Measurements from ENCODE around the gene NXPH4.

GRCh38 chr12:57250541-57250940 is 33.9 kb downstream of the NXPH4 start:
- TF ChIP-seq EGR1 (IDR thresholded peaks at IDR 0.05): no peak
- TF ChIP-seq TAF1 (IDR thresholded peaks at IDR 0.05; ENCODE audit: low read depth): no peak
- no peak for TF ChIP-seq NFIC (IDR thresholded peaks at IDR 0.05)
- no peak for TF ChIP-seq RAD21 (IDR thresholded peaks at IDR 0.05; ENCODE audit: low read depth)
- TF ChIP-seq YY1 (IDR thresholded peaks at IDR 0.05; ENCODE audit: low read depth): no peak
- TF ChIP-seq MAX (IDR thresholded peaks at IDR 0.05): no peak
- no peak for TF ChIP-seq ZBTB7A (IDR thresholded peaks at IDR 0.05; ENCODE audit: low read depth)
- TF ChIP-seq CREB1 (IDR thresholded peaks at IDR 0.05; ENCODE audit: low read depth): no peak
- TF ChIP-seq REST (IDR thresholded peaks at IDR 0.05; ENCODE audit: low read depth): no peak
- no peak for TF ChIP-seq EP300 (IDR thresholded peaks at IDR 0.05; ENCODE audit: borderline replicate concordance)
- TF ChIP-seq USF1 (IDR thresholded peaks at IDR 0.05): no peak
- TF ChIP-seq FOXM1 (IDR thresholded peaks at IDR 0.05; ENCODE audit: borderline replicate concordance, low read depth): no peak
- TF ChIP-seq CEBPB (IDR thresholded peaks at IDR 0.05): no peak
